NCI-H1417 (cell line): ENCODE results near the gene UAP1.
"Not testable (repeated sequence)": the region's sequence is repeated elsewhere in the genome, so short reads cannot be mapped to it uniquely, and the experiment has no call there.

Experiments used
- DNase-seq, 3 experiments: peaks; one replicate each; lab custom pipeline; 2025; lab: John Stamatoyannopoulos, UW

The UAP1 gene

DNA sequence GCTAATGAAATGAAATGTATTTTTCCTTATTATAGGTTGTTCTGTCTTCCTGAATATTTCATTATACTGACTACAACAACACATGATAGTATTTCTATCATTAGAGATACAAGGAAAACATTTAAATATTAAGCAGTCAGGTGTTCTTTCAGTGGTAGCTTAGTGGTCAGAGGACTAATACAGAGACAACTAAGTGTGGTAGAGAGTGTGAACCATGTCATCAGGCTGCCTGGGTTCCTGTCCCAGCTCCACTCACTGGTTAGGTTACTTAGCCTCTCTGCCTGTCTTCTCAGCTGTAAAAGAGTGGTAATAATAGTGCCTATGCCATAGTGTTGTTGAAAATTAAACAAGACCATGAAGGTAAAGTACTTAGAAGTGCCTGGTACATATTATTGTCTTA lies 3.9 kb downstream of the UAP1 start:
- no peak for DNase-seq

GRCh38 chr1:162566870-162567269 lies 5.3 kb downstream of the UAP1 start:
- DNase-seq = no peak

DNA sequence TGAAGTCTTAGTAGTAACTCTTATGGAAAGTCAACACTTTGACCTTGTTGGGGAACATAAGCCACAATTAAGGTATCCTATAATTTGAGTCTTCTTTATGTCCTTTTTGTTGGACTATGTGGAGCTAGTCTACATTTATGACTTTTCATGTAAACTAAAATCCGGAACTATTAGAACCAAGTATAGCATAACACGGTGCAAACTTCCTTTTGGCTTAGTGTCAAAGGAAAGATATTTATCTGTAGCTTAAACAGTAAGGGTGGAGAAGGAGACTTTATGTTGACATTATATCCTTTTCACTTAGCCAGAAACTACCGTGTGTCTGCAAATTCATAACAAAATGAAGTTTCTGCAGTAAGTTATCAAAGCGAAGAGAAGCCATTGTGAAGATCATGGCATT lies 7.3 kb downstream of the UAP1 start:
- DNase-seq = no peak

GRCh38 chr1:162570718-162571117 lies 9.2 kb downstream of the UAP1 start:
- DNase-seq = no peak

DNA sequence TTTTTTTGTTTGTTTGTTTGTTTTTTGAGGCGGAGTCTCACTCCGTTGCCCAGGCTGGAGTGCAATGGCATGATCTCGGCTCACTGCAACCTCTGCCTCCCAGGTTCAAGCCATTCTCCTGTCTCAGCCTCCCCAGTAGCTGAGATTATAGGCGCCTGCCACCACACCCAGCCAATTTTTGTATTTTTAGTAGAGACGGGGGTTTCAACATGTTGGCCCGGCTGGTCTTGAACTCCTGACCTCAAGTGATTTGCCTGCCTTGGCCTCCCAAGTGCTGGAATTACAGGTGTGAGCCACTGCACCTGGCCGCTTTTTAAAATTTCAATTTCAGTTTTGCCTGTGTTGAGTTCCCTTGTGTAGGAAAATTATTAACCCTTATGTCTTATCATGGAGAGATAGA lies 9.6 kb downstream of the UAP1 start:
- not testable (repeated sequence) for DNase-seq

GRCh38 chr1:162571696-162572095 lies 10.2 kb downstream of the UAP1 start:
- peak in 2 of 3 experiments; percentile 31 to 76 for DNase-seq

- DNase-seq = no peak
Measured at GRCh38 chr1:162573136-162573535, 11.6 kb downstream of the UAP1 start.

GRCh38 chr1:162578071-162578700 lies 16.7 kb downstream of the UAP1 start:
- DNase-seq = peak in 1 of 3 experiments; percentile 27

DNA sequence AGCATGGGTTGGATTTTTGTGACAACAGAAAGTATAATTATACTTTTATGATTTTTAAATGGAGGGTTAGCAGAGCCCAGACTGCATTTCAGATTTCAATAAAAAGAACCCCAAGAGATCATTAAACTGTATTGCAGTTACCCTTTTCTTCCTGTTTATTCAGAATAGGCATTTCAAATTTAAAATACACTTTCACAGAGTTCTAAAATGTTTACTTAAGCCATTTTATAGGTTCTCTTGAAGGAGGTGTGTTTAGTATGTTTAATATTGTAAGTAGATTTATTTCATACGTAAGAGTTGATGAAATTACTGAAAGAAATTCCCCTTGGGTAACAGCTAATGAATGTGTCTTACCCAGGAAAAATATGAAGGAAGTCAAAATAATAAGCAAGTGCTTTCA lies 17.4 kb downstream of the UAP1 start:
- peak in 1 of 3 experiments; percentile 33 for DNase-seq

GRCh38 chr1:162580308-162580707 lies 18.8 kb downstream of the UAP1 start:
- peak in 1 of 3 experiments; percentile 7 for DNase-seq

DNA sequence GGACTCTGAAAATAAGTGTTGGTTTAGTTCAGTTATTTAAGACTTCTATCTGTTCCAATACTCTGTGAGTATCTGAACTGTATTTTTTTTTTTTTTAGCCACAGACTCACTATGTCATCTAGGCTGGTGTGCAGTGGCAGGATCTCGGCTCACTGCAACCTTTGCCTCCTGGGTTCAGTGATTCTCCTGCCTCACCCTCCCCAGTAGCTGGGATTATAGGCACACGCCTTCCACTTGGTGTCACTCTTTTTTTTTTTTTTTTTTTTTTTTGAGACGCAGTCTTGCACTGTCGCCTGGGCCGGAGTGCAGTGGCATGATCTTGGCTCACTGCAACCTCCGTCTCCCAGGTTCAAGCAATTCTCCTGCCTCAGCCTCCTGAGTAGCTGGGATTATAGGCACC lies 21.4 kb downstream of the UAP1 start:
- DNase-seq = not testable (repeated sequence)

DNA sequence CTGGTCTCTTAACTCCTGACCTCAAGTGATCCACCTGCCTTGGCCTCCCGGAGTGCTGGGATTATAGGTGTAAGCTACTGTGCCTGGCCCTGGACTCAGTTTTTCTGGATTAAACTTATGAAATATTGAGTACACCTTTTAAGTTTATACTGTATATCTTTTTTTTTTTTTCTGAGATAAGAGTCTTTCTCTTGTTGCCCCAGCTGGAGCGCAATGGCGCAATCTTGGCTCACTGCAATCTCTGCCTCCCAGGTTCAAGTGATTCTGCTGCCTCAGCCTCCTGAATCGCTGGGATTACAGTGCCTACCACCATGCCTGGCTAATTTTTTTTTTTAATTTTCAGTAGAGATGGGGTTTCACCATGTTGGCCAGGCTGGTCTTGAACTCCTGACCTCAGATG lies 23.6 kb downstream of the UAP1 start:
- not testable (repeated sequence) for DNase-seq

- peak in 1 of 3 experiments; percentile 19 for DNase-seq
Measured at GRCh38 chr1:162587347-162587746, 25.8 kb downstream of the UAP1 start.

DNA sequence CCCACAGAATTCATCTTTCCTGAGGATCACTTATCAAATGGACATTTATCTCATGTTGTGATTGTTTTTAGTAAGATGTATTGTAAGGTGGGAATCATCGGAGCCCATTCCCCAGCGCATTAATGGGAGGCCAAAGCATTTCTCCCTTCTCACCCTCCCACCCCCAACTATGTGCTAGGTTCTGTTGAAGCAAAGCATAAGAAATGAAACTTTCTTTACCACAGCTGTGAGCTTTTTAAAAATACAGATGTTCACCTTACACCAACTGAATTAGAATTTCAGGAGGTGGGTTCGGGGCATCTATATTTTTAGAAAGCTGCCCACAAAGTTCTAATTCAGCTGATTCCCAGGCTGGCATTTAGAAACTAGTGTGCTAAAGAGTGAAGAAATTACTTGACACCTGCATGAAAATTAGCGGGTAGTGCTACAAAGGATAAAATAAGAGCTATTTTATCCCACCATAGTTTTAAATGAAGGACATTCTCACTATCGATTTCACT lies 26.3 kb downstream of the UAP1 start:
- DNase-seq = no peak

- no peak for DNase-seq
Measured at GRCh38 chr1:162590101-162590500, 28.6 kb downstream of the UAP1 start.

DNA sequence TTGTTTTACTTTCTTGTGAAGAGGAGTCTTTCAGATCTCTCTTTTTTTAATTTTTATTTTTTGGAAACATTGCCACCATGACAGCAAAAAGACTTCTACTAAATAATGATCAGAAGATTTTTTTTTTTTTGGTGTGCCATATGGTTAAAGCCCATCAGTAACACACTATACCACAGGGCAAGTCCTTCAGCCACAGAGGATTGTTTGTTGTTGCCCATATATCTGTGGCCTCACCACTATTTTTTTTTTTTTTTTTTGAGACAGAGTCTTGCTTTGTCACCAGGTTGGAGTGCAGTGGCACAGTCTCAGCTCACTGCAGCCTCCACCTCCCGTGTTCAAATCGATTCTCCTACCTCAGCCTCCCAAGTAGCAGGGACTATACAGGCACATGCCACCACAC lies 29.2 kb downstream of the UAP1 start:
- DNase-seq = no peak

DNA sequence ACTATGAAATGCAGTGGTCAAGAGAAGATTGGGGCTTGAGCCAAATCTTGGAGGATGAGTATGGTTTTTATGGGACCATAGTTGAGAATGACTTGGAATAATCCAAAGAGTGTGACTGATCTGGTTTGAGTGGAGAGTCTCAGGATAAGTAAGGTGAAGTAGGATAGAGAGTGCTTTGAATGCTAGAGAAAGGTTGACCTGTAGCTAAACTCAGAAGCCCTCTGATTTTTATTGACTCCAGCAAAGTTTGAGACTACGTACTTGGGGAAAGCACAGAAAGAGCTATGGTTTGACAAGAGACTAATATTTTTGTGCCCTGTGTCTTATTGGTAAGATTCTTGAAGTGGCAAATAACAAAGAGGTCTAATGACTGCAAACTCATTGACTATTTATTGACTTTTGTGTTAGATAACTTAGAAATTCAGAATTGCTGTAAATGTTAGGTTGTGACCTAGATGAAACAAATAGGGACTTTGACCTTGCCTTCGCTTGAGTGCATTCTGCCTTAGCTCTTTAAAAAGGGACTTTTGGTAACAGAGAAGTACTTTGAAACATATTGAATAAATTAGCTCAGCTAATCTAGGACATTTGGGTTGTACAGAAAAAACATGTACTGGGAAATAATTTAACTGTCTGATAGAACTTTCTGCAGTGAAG lies 35.1 kb downstream of the UAP1 start:
- no peak for DNase-seq

DNA sequence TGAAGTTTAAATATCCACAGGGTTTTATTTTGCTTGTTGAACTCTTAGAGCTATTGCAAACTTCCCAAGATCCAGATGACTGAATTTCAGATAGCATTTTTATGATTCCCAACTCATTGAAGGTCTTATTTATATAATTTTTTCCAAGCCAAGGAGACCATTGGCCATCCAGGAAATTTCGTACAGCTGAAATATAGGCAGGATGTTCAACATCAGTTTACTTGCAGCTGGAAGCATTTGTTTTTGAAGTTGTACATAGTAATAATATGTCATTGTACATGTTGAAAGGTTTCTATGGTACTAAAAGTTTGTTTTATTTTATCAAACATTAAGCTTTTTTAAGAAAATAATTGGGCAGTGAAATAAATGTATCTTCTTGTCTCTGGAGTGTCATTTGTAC lies 37.9 kb downstream of the UAP1 start:
- DNase-seq = peak in 1 of 3 experiments; percentile 3

- DNase-seq = not testable (repeated sequence)
Measured at GRCh38 chr1:162603117-162603516, 41.6 kb downstream of the UAP1 start.

- DNase-seq = no peak
Measured at GRCh38 chr1:162605225-162605927, 43.9 kb downstream of the UAP1 start.

- DNase-seq = no peak
Measured at GRCh38 chr1:162609306-162609705, 47.8 kb downstream of the UAP1 start.

DNA sequence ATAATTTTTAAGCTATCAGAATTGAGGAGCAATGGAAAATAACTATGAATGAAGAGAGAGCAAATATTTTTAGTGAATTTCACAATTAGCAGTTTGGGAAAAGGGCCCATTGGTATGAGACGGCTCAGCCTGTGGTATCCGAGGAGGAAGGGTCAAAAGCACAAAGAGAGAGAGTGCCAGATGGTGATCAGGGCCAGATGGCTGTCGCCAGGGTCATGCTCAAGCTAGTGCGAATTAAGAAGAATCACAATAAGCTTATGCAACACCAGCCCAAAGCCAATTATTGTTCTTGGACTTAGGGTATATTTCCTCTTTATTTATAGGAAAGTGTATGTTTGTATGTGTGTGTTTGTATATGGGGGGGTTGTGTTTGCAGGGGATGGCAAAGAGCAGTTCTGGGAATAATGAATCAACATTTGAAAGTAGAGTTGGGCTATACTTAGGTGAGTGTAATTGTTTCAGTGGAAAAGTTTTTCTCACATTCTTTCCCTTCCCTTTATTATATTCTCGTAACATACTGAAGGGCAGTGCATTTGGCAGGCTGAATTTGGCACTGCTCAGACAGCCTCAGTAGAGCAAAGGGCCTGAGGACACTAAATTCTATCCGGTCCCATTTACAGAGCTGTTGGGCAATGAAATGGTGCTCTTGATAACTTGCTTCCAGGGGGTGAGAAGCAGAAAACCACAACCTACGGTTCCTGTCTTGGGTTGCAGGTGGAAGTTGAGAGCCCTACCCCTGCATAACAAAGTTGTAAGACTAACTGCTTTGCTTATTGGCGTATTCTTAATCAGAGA lies 51.3 kb downstream of the UAP1 start:
- no peak for DNase-seq
